Loucy (cell line): ENCODE data around the gene GPR75.

Experiments
- H2AFZ ChIP-seq: fragments of 200-600 bp; sonication (generic); 2 replicates; pipeline ENCODE4 v1.6.0; 2016; ENCODE audit warnings: antibody characterized with exemption, mild to moderate bottlenecking, low read length, moderate library complexity
- H3F3A ChIP-seq: fragments of 200-600 bp; 2 replicates; pipeline ENCODE4 v1.6.0; 2016; ENCODE audit warnings: antibody characterized with exemption, low read depth, mild to moderate bottlenecking
- H3K27me3 ChIP-seq: fragments of 200-600 bp; sonication (generic); 2 replicates; pipeline ENCODE4 v1.6.1; 2014; ENCODE audit warnings: low read length, mild to moderate bottlenecking; ENCODE audit not compliant: insufficient read depth, poor library complexity, severe bottlenecking
- H3K36me3 ChIP-seq: fragments of 200-600 bp; sonication (generic); 2 replicates; pipeline ENCODE4 v1.6.1; 2016; ENCODE audit warnings: low read length; ENCODE audit not compliant: insufficient read depth
- H3K4me1 ChIP-seq: fragments of 200-600 bp; sonication (generic); 2 replicates; pipeline ENCODE4 v1.5.1; 2014; ENCODE audit warnings: low read length, mild to moderate bottlenecking; ENCODE audit not compliant: insufficient read depth, poor library complexity, severe bottlenecking
- H3K4me2 ChIP-seq: fragments of 200-600 bp; sonication (generic); 2 replicates; pipeline ENCODE4 v1.6.0; 2014; ENCODE audit warnings: antibody characterized with exemption, low read length, low read depth, mild to moderate bottlenecking; ENCODE audit not compliant: poor library complexity, severe bottlenecking
- H3K4me3 ChIP-seq: fragments of 200-600 bp; sonication (generic); 2 replicates; pipeline ENCODE4 v1.5.1; 2014; ENCODE audit warnings: low read length, mild to moderate bottlenecking, mixed read lengths; ENCODE audit not compliant: poor library complexity, severe bottlenecking
- H3K79me2 ChIP-seq: fragments of 200-600 bp; sonication (generic); 2 replicates; pipeline ENCODE4 v1.6.1; 2014; ENCODE audit warnings: low read length; ENCODE audit not compliant: insufficient read depth
- H3K9ac ChIP-seq: fragments of 200-600 bp; sonication (generic); 2 replicates; pipeline ENCODE4 v1.6.0; 2014; ENCODE audit warnings: mild to moderate bottlenecking, low read depth, low read length, moderate library complexity; ENCODE audit not compliant: poor library complexity, severe bottlenecking
- H3K9me2 ChIP-seq: fragments of 200-600 bp; sonication (generic); replicated peaks from 2 replicates; pipeline ENCODE4 v1.6.1; 2016; ENCODE audit warnings: low read depth, low read length, mixed read lengths
- H3K9me3 ChIP-seq: fragments of 200-600 bp; sonication (generic); 2 replicates; pipeline ENCODE4 v1.6.1; 2014; ENCODE audit warnings: mild to moderate bottlenecking, antibody characterized with exemption, low read length, low read depth; ENCODE audit not compliant: insufficient read depth
- H4K20me1 ChIP-seq: fragments of 200-600 bp; sonication (generic); 2 replicates; pipeline ENCODE4 v1.6.0; 2014; ENCODE audit warnings: antibody characterized with exemption, low read length, mild to moderate bottlenecking; ENCODE audit not compliant: insufficient read depth, poor library complexity, severe bottlenecking
- CTCF ChIP-seq: fragments of 200-600 bp; sonication (generic); conservative IDR thresholded peaks from 2 replicates; pipeline ENCODE4 v1.5.1; 2014; ENCODE audit warnings: mild to moderate bottlenecking, antibody characterized with exemption, low read length
- EZH2phosphoT487 ChIP-seq: fragments of 200-600 bp; IDR thresholded peaks from 2 replicates; pipeline ENCODE4 v1.6.1; 2018; ENCODE audit warnings: antibody characterized with exemption, mild to moderate bottlenecking, moderate library complexity, borderline replicate concordance

The GPR75 gene

GRCh38 chr2:53859206-53860181 is at the start of gene GPR75:
Gene GPR75 (minus strand): TSS chr2:53859967. CDS start chr2:53854756, 5,211 bp downstream.
- no peak for TF ChIP-seq CTCF
- TF ChIP-seq EZH2phosphoT487 = no peak
- Histone ChIP-seq H3K27me3 (no peaks in the 10 kb centered on the region), H3K9ac (no peak within 1 kb of the TSS), H3K9me2 (no peaks in the 10 kb centered on the region), H4K20me1 (no peaks in the 10 kb centered on the region), H3K4me2 (no peak within 1 kb of the TSS), H3K79me2 (no peaks in the 10 kb centered on the region), H3F3A (no peaks in the 10 kb centered on the region), H3K9me3 (no peaks in the 10 kb centered on the region), H3K4me3 (no peak within 1 kb of the TSS), H3K4me1 (no peaks in the 10 kb centered on the region), H3K36me3 (no peaks in the 10 kb centered on the region), H2AFZ (no peak within 1 kb of the TSS)

GRCh38 chr2:53907582-53907981 is 47.8 kb upstream of the GPR75 start:
- Histone ChIP-seq H3K4me2 (no peak overlapping the region), H3K9me3 (no peaks in the 10 kb centered on the region), H3K4me3 (no peak overlapping the region), H3K79me2 (no peaks in the 10 kb centered on the region), H4K20me1 (no peaks in the 10 kb centered on the region), H3K27me3 (no peaks in the 10 kb centered on the region), H3K9me2 (no peaks in the 10 kb centered on the region), H3K9ac (no peak overlapping the region), H3F3A (no peaks in the 10 kb centered on the region), H3K36me3 (peaks cover 72% of the 10 kb centered on the region), H3K4me1 (no peaks in the 10 kb centered on the region), H2AFZ (no peak overlapping the region)
- TF ChIP-seq CTCF (no peak), EZH2phosphoT487 (no peak)

DNA sequence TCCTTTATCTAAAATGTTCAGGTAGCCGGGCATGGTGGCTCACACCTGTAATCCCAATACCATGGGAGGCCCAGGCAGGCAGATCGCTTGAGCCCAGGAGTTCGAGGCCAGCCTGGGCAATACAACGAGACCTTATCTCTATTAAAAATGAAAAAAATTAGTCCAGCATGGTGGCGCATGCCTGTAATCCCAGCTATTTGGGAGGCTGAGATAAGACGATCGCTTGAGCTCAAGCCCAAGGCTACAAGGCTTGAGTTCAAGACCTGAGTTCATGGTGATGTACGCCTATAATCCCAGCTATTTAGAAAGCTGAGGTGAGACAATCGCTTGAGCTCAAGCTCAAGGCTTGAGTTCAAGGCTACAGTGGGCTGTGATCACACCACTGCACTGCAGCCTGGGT is 45.6 kb upstream of the GPR75 start:
- Histone ChIP-seq H3K9me3 (no peaks in the 10 kb centered on the region), H3K9me2 (no peaks in the 10 kb centered on the region), H3K4me2 (no peak overlapping the region), H2AFZ (no peak overlapping the region), H3K27me3 (no peaks in the 10 kb centered on the region), H3F3A (no peaks in the 10 kb centered on the region), H3K4me1 (no peaks in the 10 kb centered on the region), H4K20me1 (no peaks in the 10 kb centered on the region), H3K4me3 (no peak overlapping the region), H3K36me3 (peaks cover 90% of the 10 kb centered on the region), H3K79me2 (no peaks in the 10 kb centered on the region), H3K9ac (no peak overlapping the region)
- no peak for TF ChIP-seq CTCF
- TF ChIP-seq EZH2phosphoT487 = no peak
